A673 (cell line): Measurements from ENCODE around the gene MICAL3.

Source experiments
- EZH2 ChIP-seq: fragments of 200-600 bp; sonication (generic); IDR thresholded peaks from 2 replicates; pipeline ENCODE4 v1.6.1; 2017; ENCODE audit warnings: borderline replicate concordance, low read depth, mild to moderate bottlenecking, mixed read lengths, antibody characterized with exemption, low read length; ENCODE audit not compliant: poor library complexity, severe bottlenecking
- TF ChIP-seq, protein P1 (sequence below): fragments of 300-800, 200-600 bp; sonication (generic); conservative IDR thresholded peaks from 2 replicates; pipeline ENCODE4 v1.5.1; 2017; ENCODE audit warnings: low read depth, mild to moderate bottlenecking, antibody characterized with exemption, low read length, moderate library complexity, mixed read lengths

DNA sequence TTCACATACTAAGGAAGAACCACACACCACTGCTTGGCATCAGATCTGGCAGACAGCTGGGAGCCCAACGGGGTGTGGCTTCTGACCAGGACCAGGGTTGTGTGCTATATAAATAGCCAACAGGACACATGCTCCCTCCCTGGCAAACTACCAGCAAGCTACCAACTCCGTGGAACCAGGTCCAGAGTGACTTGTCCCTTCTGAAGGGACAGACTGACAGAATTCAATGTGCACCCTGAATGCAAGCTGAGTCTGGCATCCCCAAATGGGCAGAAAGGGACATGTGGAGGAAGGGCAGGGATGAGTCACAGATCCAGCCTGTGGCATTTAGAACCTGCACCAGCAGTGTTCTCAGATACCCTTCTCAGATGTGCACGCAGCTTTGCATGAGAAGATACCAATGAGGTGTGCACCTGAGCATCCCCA is 92.9 kb downstream of the MICAL3 start:
- TF ChIP-seq, protein P1, sequence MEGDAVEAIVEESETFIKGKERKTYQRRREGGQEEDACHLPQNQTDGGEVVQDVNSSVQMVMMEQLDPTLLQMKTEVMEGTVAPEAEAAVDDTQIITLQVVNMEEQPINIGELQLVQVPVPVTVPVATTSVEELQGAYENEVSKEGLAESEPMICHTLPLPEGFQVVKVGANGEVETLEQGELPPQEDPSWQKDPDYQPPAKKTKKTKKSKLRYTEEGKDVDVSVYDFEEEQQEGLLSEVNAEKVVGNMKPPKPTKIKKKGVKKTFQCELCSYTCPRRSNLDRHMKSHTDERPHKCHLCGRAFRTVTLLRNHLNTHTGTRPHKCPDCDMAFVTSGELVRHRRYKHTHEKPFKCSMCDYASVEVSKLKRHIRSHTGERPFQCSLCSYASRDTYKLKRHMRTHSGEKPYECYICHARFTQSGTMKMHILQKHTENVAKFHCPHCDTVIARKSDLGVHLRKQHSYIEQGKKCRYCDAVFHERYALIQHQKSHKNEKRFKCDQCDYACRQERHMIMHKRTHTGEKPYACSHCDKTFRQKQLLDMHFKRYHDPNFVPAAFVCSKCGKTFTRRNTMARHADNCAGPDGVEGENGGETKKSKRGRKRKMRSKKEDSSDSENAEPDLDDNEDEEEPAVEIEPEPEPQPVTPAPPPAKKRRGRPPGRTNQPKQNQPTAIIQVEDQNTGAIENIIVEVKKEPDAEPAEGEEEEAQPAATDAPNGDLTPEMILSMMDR, result no peak
- TF ChIP-seq EZH2, result no peak
